ENCODE measurements around the gene CCNQ.

The CCNQ gene

GRCh38 chrX:153637121-153638040 is 38.4 kb upstream of the CCNQ start:
- no peak for DNase-seq

- DNase-seq = no peak
Measured at GRCh38 chrX:153636716-153637115, 37.8 kb upstream of the CCNQ start.

- DNase-seq = no peak
Measured at GRCh38 chrX:153635788-153636668, 37.1 kb upstream of the CCNQ start.

GRCh38 chrX:153635388-153635787 is 36.4 kb upstream of the CCNQ start:
- no peak for DNase-seq

- DNase-seq = no peak
Measured at GRCh38 chrX:153634832-153635231, 35.9 kb upstream of the CCNQ start.

GRCh38 chrX:153634236-153634635 is 35.3 kb upstream of the CCNQ start:
- no peak for DNase-seq

- no peak for DNase-seq
Measured at GRCh38 chrX:153633607-153634180, 34.8 kb upstream of the CCNQ start.

- DNase-seq = no peak
Measured at GRCh38 chrX:153633048-153633447, 34.1 kb upstream of the CCNQ start.

GRCh38 chrX:153632595-153632946 is 33.6 kb upstream of the CCNQ start:
- DNase-seq = no peak

GRCh38 chrX:153631907-153632594 is 33.1 kb upstream of the CCNQ start:
- DNase-seq = no peak

GRCh38 chrX:153631346-153631745 is 32.4 kb upstream of the CCNQ start:
- no peak for DNase-seq

GRCh38 chrX:153628665-153629064 is 29.7 kb upstream of the CCNQ start:
- DNase-seq = no peak

GRCh38 chrX:153628129-153628528 is 29.2 kb upstream of the CCNQ start:
- DNase-seq = no peak

- no peak for DNase-seq
Measured at GRCh38 chrX:153627675-153628111, 28.8 kb upstream of the CCNQ start.

- DNase-seq = no peak
Measured at GRCh38 chrX:153626863-153627674, 28.1 kb upstream of the CCNQ start.

- DNase-seq = no peak
Measured at GRCh38 chrX:153626025-153626633, 27.2 kb upstream of the CCNQ start.

- DNase-seq = no peak
Measured at GRCh38 chrX:153625271-153626024, 26.5 kb upstream of the CCNQ start.

- no peak for DNase-seq
Measured at GRCh38 chrX:153624196-153625091, 25.5 kb upstream of the CCNQ start.

- no peak for DNase-seq
Measured at GRCh38 chrX:153623310-153624029, 24.5 kb upstream of the CCNQ start.

Data from fibroblast of skin of abdomen (primary cell).